ENCODE results near the gene RAMACL.

DNA sequence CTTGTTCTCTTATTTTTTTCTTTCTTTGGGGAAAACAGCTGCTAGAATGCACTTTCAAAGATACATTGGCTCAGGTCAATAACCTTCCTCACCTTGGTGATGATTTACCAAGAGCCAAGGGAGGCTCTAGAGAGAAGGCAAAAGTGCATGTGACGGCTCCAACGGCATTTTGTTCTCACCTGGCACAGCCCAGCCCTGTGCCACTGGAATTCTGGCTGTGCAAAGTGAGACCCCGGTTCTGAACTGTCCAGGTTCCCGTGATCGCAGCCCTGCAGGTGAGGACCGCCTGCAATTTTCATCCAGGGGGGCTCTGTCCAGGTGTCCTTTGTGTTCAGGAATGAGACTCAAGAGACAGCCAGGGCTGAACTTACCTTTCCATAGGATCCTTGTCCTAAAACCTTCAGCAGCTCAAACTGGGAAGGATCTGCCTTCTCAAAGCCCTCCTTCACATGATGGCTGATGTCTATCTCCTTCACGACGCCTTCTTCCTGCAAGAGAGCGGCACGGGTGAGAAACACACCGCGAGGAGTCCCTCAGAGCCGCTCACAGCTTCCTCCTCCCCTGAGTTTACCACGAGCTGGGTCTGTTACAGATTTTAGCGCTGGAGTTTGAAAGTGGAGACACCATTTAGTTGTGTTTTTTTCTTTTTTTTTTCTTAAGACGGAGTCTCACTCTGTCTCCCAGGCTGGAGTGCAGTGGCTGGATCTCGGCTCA, 48.0 kb downstream of the RAMACL start:
- TF ChIP-seq, protein P1, sequence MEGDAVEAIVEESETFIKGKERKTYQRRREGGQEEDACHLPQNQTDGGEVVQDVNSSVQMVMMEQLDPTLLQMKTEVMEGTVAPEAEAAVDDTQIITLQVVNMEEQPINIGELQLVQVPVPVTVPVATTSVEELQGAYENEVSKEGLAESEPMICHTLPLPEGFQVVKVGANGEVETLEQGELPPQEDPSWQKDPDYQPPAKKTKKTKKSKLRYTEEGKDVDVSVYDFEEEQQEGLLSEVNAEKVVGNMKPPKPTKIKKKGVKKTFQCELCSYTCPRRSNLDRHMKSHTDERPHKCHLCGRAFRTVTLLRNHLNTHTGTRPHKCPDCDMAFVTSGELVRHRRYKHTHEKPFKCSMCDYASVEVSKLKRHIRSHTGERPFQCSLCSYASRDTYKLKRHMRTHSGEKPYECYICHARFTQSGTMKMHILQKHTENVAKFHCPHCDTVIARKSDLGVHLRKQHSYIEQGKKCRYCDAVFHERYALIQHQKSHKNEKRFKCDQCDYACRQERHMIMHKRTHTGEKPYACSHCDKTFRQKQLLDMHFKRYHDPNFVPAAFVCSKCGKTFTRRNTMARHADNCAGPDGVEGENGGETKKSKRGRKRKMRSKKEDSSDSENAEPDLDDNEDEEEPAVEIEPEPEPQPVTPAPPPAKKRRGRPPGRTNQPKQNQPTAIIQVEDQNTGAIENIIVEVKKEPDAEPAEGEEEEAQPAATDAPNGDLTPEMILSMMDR (IDR thresholded peaks at IDR 0.05), result no peak
- no peak for TF ChIP-seq POLR2A (IDR thresholded peaks at IDR 0.05)

Data from uterus (tissue), 2 donors.